K562 (cell line): Measurements from ENCODE around the gene RXRA.

Experiments used
- FUS ChIP-seq: fragments of 200-400 bp; formaldehyde crosslinking; optimal IDR thresholded peaks from 2 replicates; pipeline ENCODE3; 2017; ENCODE audit warnings: low read depth, low read length
- JUN ChIP-seq, 2 experiments: sonication (generic) in 1 of 2; formaldehyde crosslinking in 1 of 2; IDR thresholded peaks; 2 replicates each; pipeline versions ENCODE4 v1.6.1 to v1.8.0; 2012 to 2022; ENCODE audit warnings: borderline replicate concordance in 2 of 2, mild to moderate bottlenecking in 2 of 2, improper control_type of control experiment in 1 of 2, low read depth in 1 of 2, low read length in 1 of 2, missing genetic modification reagents in 1 of 2
- SMARCC2 ChIP-seq: fragments of 450-650 bp; IDR thresholded peaks from 2 replicates; pipeline ENCODE4 v1.6.1; 2017; ENCODE audit warnings: antibody characterized with exemption, moderate library complexity, mild to moderate bottlenecking, low read depth
- ZBTB26 ChIP-seq: fragments of 450-650 bp; formaldehyde crosslinking; IDR thresholded peaks from 2 replicates; pipeline ENCODE4 v1.4.0; 2022; ENCODE audit warnings: missing genetic modification characterization

- TF ChIP-seq SMARCC2 (no peak), JUN (IDR thresholded peaks at IDR 0.05; ENCODE audit: borderline replicate concordance, low read depth, low read length) (no peak), JUN (CRISPR knock-in tag; IDR thresholded peaks at IDR 0.05; ENCODE audit: borderline replicate concordance) (no peak), ZBTB26 (no peak), FUS (no peak)
These were observed 45.5 kb downstream of the RXRA start for GRCh38 chr9:134371731-134372130.
